ENCODE results near the gene ADD3.
A peak's percentile ranks its signal among the peaks of the same experiment; 100 is the strongest.
"Not testable (repeated sequence)": the region's sequence is repeated elsewhere in the genome, so short reads cannot be mapped to it uniquely, and the experiment has no call there.

The ADD3 gene

DNA sequence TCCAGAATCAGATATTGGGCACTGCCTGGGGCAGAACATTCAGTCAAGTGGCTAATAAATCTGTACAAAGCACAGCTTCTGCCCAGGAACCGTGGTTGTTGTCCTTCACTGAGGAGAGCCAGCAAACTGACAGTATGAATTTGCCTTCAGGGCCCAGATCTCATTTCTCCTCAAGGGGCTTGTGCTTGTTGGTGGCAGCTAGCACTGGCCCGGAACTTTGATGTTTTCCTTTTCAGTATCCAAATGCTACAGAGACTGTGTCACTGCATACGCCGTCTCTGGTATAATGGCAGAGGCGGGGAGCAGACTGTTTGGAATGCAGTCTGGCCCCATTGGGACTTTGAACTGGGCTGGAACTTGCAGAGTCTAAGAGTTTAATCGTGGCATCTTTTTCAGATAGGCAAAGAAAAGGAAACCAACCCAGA is 30.4 kb upstream of the ADD3 start:
- no peak for DNase-seq

DNA sequence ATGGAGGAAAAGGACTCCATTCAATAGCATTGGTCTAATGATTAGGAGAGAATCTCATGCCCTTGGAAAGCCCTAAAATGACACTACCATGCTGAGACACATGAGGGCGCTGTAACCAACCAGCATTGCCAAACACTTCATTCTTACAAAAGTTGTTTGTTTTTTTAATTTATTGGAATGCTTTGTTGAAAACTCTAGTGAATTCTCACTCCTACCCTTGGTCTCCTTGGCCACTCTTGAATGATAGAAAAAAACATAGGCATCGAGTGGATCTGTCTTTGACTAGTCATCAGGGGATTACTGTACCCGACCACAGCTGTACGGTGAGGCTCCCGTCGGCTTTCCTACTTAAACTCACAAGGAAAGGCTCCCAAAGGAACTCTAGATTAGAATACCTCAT is 29.3 kb upstream of the ADD3 start:
- DNase-seq = peak; percentile 5 to 48

- DNase-seq = no peak
Observed at GRCh38 chr10:109979215-109979614, 28.6 kb upstream of the ADD3 start.

DNA sequence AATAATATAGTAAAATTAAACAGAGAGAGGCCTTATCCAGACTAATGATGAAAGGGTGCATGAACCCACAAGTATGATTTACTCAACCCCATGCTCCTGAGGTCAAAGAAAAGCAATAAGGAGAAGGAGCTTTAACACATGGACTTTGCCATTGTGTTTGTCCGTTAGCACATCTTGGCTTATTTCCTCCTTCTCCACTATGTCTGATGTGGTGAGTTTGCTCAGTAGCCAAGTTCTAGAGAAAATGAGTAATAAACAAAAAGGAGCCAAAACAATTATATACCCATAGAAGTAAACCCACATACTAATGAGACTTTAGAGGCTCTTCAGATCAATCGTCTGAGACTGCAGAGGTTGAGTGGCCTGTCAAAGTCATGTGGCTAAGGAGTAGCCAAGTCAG is 26.1 kb upstream of the ADD3 start:
- DNase-seq = no peak

- no peak for DNase-seq
Observed at GRCh38 chr10:109982123-109982522, 25.7 kb upstream of the ADD3 start.

- no peak for DNase-seq
Observed at GRCh38 chr10:109982812-109983211, 25.0 kb upstream of the ADD3 start.

- DNase-seq = no peak
Observed at GRCh38 chr10:109984013-109984412, 23.8 kb upstream of the ADD3 start.

DNA sequence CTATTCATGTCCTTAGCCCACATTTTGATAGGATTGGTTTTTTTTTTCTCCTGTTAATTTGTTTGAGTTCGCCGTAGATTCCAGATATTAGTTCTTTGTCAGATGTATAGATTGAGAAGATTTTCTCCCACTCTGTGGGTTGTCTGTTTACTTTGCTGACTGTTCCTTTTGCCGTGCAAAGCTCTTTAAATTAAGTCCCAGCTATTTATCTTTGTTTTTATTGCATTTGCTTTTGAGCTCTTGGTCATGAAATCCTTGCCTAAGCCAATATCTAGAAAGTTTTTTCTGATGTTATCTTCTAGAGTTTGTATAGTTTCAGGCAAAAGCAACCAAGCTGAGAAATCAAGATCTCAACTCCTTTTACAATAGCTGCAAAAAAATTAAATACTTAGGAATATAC is 22.0 kb upstream of the ADD3 start:
- not testable (repeated sequence) for DNase-seq

DNA sequence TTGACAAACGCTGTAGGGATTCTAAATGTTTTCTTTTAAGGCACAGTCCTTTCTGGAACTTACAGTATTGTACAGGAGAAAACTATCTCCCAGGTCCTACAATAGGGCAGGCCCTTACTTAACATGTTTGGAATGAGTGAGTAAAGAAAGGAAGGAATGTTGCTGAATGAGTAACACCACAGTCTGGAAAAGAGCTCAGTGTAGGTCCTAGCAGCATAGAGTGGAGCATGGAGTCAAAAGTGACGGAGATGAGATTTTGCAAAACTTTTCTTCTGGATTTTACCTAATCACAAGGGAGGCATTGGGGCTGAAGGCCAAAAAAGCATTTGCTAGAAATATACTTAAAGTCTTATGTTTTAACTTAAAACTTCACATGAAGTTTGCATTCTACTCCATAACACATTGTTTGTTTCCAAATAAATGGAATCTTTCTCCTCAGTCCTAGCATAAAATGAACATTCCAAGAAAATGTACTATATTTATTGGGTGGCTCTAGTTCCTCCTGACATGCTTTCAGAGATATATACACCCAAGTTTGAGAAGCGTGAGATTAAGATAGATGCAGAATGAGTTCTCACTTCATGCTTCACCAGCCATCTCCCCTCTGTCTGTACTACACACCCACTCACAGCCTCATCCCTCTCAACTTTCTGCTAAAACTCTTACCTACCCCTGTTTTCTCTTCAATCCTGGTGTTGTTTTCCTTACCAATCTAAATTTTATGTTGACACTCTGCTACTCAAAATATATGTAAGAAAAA is 20.2 kb upstream of the ADD3 start:
- DNase-seq = no peak

GRCh38 chr10:109988212-109988596 is 19.6 kb upstream of the ADD3 start:
- DNase-seq = no peak

DNA sequence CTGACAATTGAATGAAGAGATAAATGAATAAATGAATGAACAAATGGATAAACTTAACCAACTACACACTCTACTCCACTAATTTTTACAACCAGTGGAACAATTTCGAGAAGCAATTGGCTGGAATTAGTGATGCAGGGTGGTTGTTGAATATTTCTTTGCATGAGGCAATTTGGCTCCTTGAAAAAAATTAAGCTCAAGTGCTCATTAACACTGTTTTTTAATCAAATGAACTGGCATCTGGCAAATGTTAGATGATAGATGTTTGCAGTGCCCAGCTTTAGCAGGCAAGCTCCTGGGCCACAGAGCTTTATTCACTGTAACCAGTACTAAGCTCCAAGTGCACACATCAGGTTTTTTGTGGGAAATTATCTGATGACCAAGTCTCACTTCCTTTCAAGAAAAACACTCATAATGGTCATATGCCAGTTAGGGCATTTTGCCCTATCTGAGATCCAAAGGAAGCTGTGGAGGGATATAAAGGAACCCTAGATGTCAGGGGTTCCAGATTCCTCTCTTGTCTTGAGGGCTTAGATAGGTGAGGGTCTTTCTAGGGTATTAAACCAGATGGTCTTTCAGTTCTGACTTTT is 16.4 kb upstream of the ADD3 start:
- no peak for DNase-seq

GRCh38 chr10:109992485-109992884 is 15.3 kb upstream of the ADD3 start:
- no peak for DNase-seq

GRCh38 chr10:109993551-109994330 is 14.0 kb upstream of the ADD3 start:
- no peak for DNase-seq

DNA sequence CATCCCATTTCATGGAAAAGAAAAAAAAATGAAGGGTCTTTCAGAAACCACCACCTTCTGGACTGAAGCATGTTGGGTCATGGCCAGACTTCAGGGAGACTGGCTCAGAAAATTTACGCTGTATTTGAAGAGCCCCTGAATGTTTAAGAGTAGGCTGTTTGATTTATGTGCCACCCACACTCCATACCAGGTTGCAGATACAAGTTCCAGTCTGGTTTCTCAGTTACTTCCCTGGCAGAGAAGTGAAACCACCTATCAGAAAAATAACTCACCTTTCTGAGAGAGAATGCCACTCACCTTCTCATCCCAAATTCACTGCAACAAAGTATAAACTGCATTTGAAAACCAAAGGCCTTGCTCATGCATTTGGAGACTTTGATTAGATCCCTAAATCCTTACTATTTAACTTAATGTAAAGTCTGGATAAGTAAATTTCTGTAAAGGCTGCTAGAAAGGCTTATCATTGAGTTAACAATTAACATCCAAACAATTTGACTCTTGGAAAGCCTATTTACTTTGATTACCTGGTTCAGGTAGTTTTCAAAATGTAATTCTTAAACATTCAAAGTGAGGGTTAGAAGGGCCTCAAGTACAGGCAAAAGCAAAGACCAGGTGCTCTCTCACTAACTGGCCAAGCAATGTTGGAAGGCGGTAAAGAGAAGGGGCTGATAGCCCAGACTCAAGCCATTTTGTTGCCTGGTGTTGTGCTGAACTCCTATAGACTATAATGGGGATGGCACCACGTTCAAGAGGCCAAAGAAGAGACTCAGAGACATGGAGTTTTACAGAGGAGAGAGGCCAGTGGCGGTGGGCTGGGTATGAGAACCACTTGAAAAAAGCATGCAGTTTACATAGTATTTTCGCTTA is 12.8 kb upstream of the ADD3 start:
- DNase-seq = no peak

GRCh38 chr10:109995595-109995994 is 12.2 kb upstream of the ADD3 start:
- DNase-seq = no peak

GRCh38 chr10:109996225-109996624 is 11.6 kb upstream of the ADD3 start:
- DNase-seq = peak in 1 of 2 donors; percentile 43

DNA sequence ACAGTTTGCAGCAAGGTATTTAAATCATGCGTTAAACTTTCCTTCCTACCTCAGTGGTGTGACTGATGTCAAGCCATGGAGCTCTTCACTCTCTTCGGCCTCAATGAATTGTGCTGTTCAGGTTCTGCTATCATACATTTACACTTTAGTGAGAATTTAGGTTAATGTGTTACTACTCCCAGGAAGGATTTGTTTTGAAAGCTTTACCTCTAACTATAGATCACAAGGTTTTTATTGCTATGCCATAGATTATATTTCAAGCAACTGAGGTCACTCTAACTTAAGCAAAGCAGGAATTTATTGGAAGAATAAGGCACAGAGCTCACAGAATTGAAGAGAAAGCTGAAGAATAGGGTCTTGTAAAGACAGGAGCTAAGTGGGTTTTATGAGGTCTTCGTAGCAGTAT is 11.0 kb upstream of the ADD3 start:
- no peak for DNase-seq

- DNase-seq = no peak
Observed at GRCh38 chr10:109997233-109997632, 10.6 kb upstream of the ADD3 start.

- no peak for DNase-seq
Observed at GRCh38 chr10:109998513-109998912, 9.3 kb upstream of the ADD3 start.

GRCh38 chr10:110002801-110003523 is 4.8 kb upstream of the ADD3 start:
- no peak for DNase-seq

GRCh38 chr10:110003524-110003885 is 4.3 kb upstream of the ADD3 start:
- no peak for DNase-seq

GRCh38 chr10:110005719-110006118 is 2.1 kb upstream of the ADD3 start:
- DNase-seq = no peak
